GM23248 (cell line): ENCODE data around the gene ADAM33. TPM values are rescaled to one million over a fixed set of nuclear protein-coding genes. Genes with fewer than 3 reads are reported as not detected.

ENCODE experiments used
- DNase-seq: peaks from one replicate; pipeline ENCODE4 v3.0.0-alpha.2; 2015
- H2AFZ ChIP-seq: fragments of 200-600 bp; sonication (generic); 2 replicates; pipeline ENCODE4 v1.6.1; 2016; ENCODE audit warnings: antibody characterized with exemption
- H3F3A ChIP-seq: fragments of 200-600 bp; sonication (generic); 2 replicates; pipeline ENCODE4 v1.6.1; 2016; ENCODE audit warnings: mild to moderate bottlenecking, antibody characterized with exemption, mixed run types; ENCODE audit not compliant: insufficient read depth
- H3K27ac ChIP-seq: fragments of 200-600 bp; sonication (generic); 2 replicates; pipeline ENCODE4 v1.5.1; 2016; ENCODE audit warnings: mild to moderate bottlenecking
- H3K27me3 ChIP-seq: fragments of 200-600 bp; sonication (generic); replicated peaks from 2 replicates; pipeline ENCODE4 v1.6.1; 2016; ENCODE audit warnings: mild to moderate bottlenecking; ENCODE audit not compliant: insufficient read depth
- H3K36me3 ChIP-seq: fragments of 200-600 bp; sonication (generic); 2 replicates; pipeline ENCODE4 v1.6.1; 2016; ENCODE audit warnings: low read depth, mild to moderate bottlenecking
- H3K4me1 ChIP-seq: fragments of 200-600 bp; sonication (generic); 2 replicates; pipeline ENCODE4 v1.6.1; 2016; ENCODE audit warnings: mild to moderate bottlenecking; ENCODE audit not compliant: insufficient read depth
- H3K4me2 ChIP-seq: fragments of 200-600 bp; sonication (generic); one replicate; pipeline ENCODE4 v1.6.1; 2016; ENCODE audit warnings: mild to moderate bottlenecking; ENCODE audit not compliant: unreplicated experiment
- H3K4me3 ChIP-seq: fragments of 200-600 bp; sonication (generic); 2 replicates; pipeline ENCODE4 v1.5.1; 2016; ENCODE audit warnings: mild to moderate bottlenecking
- H3K79me2 ChIP-seq: fragments of 200-600 bp; sonication (generic); 2 replicates; pipeline ENCODE4 v1.6.1; 2016; ENCODE audit warnings: mild to moderate bottlenecking; ENCODE audit not compliant: insufficient read depth
- H3K9ac ChIP-seq: fragments of 200-600 bp; sonication (generic); 2 replicates; pipeline ENCODE4 v1.6.1; 2016; ENCODE audit warnings: mild to moderate bottlenecking
- H3K9me2 ChIP-seq: fragments of 200-600 bp; sonication (generic); 2 replicates; pipeline ENCODE4 v1.6.1; 2016; ENCODE audit warnings: mixed run types, mild to moderate bottlenecking, moderate library complexity; ENCODE audit not compliant: insufficient read depth
- H3K9me3 ChIP-seq: fragments of 200-600 bp; sonication (generic); one replicate; pipeline ENCODE4 v1.6.1; 2017; ENCODE audit warnings: low read depth
- H4K20me1 ChIP-seq: fragments of 200-600 bp; sonication (generic); 2 replicates; pipeline ENCODE4 v1.6.0; 2016; ENCODE audit not compliant: insufficient read depth
- EZH2 ChIP-seq: fragments of 200-600 bp; sonication (generic); IDR thresholded peaks from 2 replicates; pipeline ENCODE4 v1.6.1; 2018; ENCODE audit warnings: antibody characterized with exemption, mild to moderate bottlenecking; ENCODE audit not compliant: insufficient read depth, poor library complexity, severe bottlenecking
- EZH2phosphoT487 ChIP-seq: fragments of 200-600 bp; sonication (generic); IDR thresholded peaks from 2 replicates; pipeline ENCODE4 v1.6.1; 2018; ENCODE audit warnings: antibody characterized with exemption, moderate library complexity, mild to moderate bottlenecking, low read depth; ENCODE audit not compliant: insufficient read depth
- WGBS, 2 experiments: methylation state at CpG; one replicate each; pipeline ENCODE4 v1.1.6; 2015 to 2017; ENCODE audit warnings: low lambda C conversion rate in 2 of 2, low coverage in 1 of 2; ENCODE audit errors: missing lambda C conversion rate in 2 of 2; 5-methylcytosine and 5-hydroxymethylcytosine counted together
- in situ Hi-C: fragments of 300-500 bp; cut with MboI; formaldehyde crosslinking; loops from 2 replicates; pipeline ENCODE4 v1.15.0; 2020
- polyA plus RNA-seq: library from polyadenylated mRNA; unstranded; fragments of >200 nt; fragmentation: Nextera tagmentation; extraction: Ambion mirVana; gene quantifications from 2 replicates; pipeline ENCODE4 v1.2.1, GENCODE V29; 2016
- total RNA-seq: library from RNA; depleted of rRNA; stranded (reverse); fragments of >200 nt; shearing (Covaris generic); gene quantifications from 2 replicates; pipeline ENCODE4 v1.2.3, GENCODE V29; 2014; rRNA removed

ADAM33 gene
- total and polyA plus RNA-seq, 2 experiments from 2014 or later = 22.6 to 53.1 TPM

- H3K27me3 ChIP-seq = no peaks in the 10 kb centered on the region
- no peaks in the 10 kb centered on the region for H3K36me3 ChIP-seq
- TF ChIP-seq EZH2phosphoT487 (no peak), EZH2 (no peak)
- in situ Hi-C loops = no loop called here
- H3K9ac ChIP-seq = no peak overlapping the region
- 99% methylated on average over 4 of the region's 4 CpGs for WGBS, 2 experiments
- no peaks in the 10 kb centered on the region for H3K4me1 ChIP-seq
- no peaks in the 10 kb centered on the region for H3F3A ChIP-seq
- no peak overlapping the region for H2AFZ ChIP-seq
- no peaks in the 10 kb centered on the region for H3K9me2 ChIP-seq
- no peak overlapping the region for H3K4me3 ChIP-seq
- no peaks in the 10 kb centered on the region for H3K9me3 ChIP-seq
- H3K4me2 ChIP-seq = no peak overlapping the region
- H4K20me1 ChIP-seq = no peaks in the 10 kb centered on the region
- no peaks in the 10 kb centered on the region for H3K79me2 ChIP-seq
- no peak overlapping the region for H3K27ac ChIP-seq
- DNase-seq = no peak
Observed at GRCh38 chr20:3622406-3622805, 59.4 kb downstream of the ADAM33 start.

- in situ Hi-C loops = no loop called here
- Histone ChIP-seq H3K9me2 (no peaks in the 10 kb centered on the region), H3K9ac (no peak overlapping the region), H3K27me3 (no peaks in the 10 kb centered on the region), H3K4me2 (no peak overlapping the region), H3K27ac (no peak overlapping the region), H3K9me3 (no peaks in the 10 kb centered on the region), H3K79me2 (no peaks in the 10 kb centered on the region), H2AFZ (no peak overlapping the region), H3F3A (no peaks in the 10 kb centered on the region), H3K4me3 (no peak overlapping the region), H3K36me3 (no peaks in the 10 kb centered on the region), H4K20me1 (no peaks in the 10 kb centered on the region), H3K4me1 (no peaks in the 10 kb centered on the region)
- DNase-seq = no peak
- 83% methylated on average over 8 of the region's 8 CpGs for WGBS, 2 experiments
- TF ChIP-seq EZH2phosphoT487 (no peak), EZH2 (no peak)
Observed at GRCh38 chr20:3621111-3621510, 60.7 kb downstream of the ADAM33 start.

Other genes starting within 250 kb of the ADAM33 start
- 33.9 and 38.7 TPM in 2 replicates for gene ATRN, start 211.0 kb downstream of the ADAM33 start, total RNA-seq
- 9.6 and 9.9 TPM in 2 replicates for gene ATRN, start 211.0 kb downstream of the ADAM33 start, polyA plus RNA-seq
- gene GFRA4, start 18.6 kb downstream of the ADAM33 start, total RNA-seq = not detected in 2 replicates
- gene GFRA4, start 18.6 kb downstream of the ADAM33 start, polyA plus RNA-seq = not detected in 2 replicates
- not detected in 2 replicates for gene SIGLEC1, start 30.6 kb upstream of the ADAM33 start, total RNA-seq
- gene SIGLEC1, start 30.6 kb upstream of the ADAM33 start, polyA plus RNA-seq = not detected in 2 replicates
- not detected in 2 replicates for gene HSPA12B, start 50.7 kb upstream of the ADAM33 start, total RNA-seq
- gene HSPA12B, start 50.7 kb upstream of the ADAM33 start, polyA plus RNA-seq = 0.06 and 0.11 TPM in 2 replicates
- gene ADISSP, start 85.7 kb upstream of the ADAM33 start, total RNA-seq = 44.9 and 49.1 TPM in 2 replicates
- 62.6 and 65.4 TPM in 2 replicates for gene ADISSP, start 85.7 kb upstream of the ADAM33 start, polyA plus RNA-seq
- gene SPEF1, start 99.4 kb upstream of the ADAM33 start, total RNA-seq = not detected in 2 replicates
- gene SPEF1, start 99.4 kb upstream of the ADAM33 start, polyA plus RNA-seq = 0.11 TPM in 1 of 2 replicates, not detected in the other
- gene CENPB, start 104.7 kb upstream of the ADAM33 start, total RNA-seq = 134 and 153 TPM in 2 replicates
- gene CENPB, start 104.7 kb upstream of the ADAM33 start, polyA plus RNA-seq = 4.5 and 4.6 TPM in 2 replicates
- 20.1 and 22.9 TPM in 2 replicates for gene CDC25B, start 114.3 kb upstream of the ADAM33 start, total RNA-seq
- 16.3 and 18.2 TPM in 2 replicates for gene CDC25B, start 114.3 kb upstream of the ADAM33 start, polyA plus RNA-seq
- 24.8 and 25.0 TPM in 2 replicates for gene AP5S1, start 138.5 kb upstream of the ADAM33 start, total RNA-seq
- 20.5 and 22.6 TPM in 2 replicates for gene AP5S1, start 138.5 kb upstream of the ADAM33 start, polyA plus RNA-seq
- 22.0 and 27.4 TPM in 2 replicates for gene MAVS, start 164.8 kb upstream of the ADAM33 start, total RNA-seq
- gene MAVS, start 164.8 kb upstream of the ADAM33 start, polyA plus RNA-seq = 12.0 and 12.5 TPM in 2 replicates
- gene PANK2, start 207.4 kb upstream of the ADAM33 start, total RNA-seq = 43.7 and 65.1 TPM in 2 replicates
- 30.6 and 32.6 TPM in 2 replicates for gene PANK2, start 207.4 kb upstream of the ADAM33 start, polyA plus RNA-seq